M059J (cell line): Measurements from ENCODE around the gene GPR15. TPM values are rescaled to one million over a fixed set of nuclear protein-coding genes. Genes with fewer than 3 reads are reported as not detected.

Experiments used
- DNase-seq: peaks from one replicate; pipeline ENCODE4 v3.0.0-alpha.2; 2012; ENCODE audit warnings: low read depth
- total RNA-seq: library from RNA; depleted of rRNA; stranded (reverse); fragments of >200 nt; shearing (Covaris generic); gene quantifications from 2 replicates; pipeline ENCODE4 v1.2.3, GENCODE V29; 2014

GPR15 gene
- total RNA-seq, 1 experiment from 2014 or later: 41.3 TPM

DNA sequence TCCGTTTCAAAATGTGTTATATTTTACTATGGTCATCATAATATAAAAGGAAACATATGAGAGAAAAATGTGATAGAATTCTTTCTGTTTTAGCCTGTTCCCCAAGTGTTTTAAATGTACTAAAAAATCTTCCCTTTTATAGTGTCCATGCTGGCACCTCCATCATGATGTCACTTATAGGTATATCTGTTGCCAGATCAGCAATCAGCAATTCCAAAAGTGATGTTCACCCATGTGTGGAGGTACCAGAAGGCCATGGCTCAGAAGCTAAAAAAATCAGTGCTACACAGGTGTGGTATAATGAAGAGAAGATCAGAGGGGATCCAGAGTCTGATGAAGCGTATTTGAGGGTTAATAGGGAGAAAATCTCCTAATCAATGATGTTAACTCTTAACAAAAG lies 1.1 kb upstream of the GPR15 start:
- DNase-seq: no peak

- DNase-seq: no peak
Observed at GRCh38 chr3:98532275-98532637, 478 bp downstream of the GPR15 start.

DNA sequence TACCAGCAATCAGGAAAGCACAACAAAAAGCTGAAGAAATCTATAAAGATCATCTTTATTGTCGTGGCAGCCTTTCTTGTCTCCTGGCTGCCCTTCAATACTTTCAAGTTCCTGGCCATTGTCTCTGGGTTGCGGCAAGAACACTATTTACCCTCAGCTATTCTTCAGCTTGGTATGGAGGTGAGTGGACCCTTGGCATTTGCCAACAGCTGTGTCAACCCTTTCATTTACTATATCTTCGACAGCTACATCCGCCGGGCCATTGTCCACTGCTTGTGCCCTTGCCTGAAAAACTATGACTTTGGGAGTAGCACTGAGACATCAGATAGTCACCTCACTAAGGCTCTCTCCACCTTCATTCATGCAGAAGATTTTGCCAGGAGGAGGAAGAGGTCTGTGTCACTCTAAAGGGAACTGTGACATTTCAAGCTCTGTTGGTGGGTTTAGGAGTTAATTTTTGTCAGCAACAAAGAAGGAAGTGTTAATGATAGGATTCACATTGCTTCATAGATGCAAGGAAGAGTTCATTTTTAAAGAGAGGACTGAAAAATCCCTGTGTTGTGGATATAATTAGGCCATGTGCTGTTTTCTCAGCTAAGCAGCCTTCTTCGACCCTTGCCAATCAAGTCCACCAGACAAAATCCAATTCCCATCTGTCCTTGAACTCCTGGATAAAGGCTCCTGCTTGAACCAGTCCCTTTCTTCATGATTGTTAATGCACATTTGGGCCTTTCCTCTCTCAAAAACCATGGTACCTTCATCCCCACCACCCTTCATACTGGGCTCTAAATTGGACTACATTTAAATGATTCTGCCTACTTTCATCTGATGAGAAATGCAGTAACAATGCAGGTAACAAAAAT lies 1.2 kb downstream of the GPR15 start:
- DNase-seq: peak; percentile 58

DNA sequence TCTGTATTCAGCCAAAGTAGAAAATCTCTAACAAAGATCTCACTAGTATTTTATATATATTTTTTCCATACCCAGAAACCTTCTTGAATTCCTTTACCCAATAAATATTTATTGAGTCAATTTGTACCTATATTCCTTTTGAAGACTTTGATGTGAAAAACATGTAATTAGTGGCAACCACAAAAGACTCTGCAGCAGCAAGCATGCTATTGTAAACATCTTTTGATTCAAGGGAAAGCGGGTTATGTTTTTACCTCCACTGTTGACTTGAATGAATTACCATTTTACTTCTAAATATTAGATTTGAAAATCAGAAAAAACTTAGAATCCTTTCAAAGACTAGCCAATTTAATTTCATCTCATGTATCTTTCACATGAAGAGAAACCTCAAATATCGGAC lies 2.4 kb downstream of the GPR15 start:
- DNase-seq: no peak

DNA sequence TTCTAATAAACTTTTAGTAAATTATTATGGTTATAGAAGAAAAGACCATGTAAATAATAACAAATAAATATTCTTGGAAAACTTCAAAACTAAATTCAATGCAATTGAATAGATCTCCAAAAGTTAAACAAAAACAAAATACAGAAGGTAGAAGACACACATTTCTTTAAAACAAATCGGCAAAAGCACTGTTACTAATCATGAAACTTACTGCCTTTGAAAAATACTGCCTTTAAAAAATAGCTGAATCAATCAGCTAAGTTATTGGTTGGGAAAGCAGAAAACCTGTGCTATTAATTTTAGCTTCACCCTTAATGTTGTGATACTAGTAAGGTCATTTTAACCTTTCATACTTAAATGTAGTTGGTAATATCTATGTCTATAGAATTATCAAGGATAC lies 3.0 kb downstream of the GPR15 start:
- DNase-seq: no peak

DNA sequence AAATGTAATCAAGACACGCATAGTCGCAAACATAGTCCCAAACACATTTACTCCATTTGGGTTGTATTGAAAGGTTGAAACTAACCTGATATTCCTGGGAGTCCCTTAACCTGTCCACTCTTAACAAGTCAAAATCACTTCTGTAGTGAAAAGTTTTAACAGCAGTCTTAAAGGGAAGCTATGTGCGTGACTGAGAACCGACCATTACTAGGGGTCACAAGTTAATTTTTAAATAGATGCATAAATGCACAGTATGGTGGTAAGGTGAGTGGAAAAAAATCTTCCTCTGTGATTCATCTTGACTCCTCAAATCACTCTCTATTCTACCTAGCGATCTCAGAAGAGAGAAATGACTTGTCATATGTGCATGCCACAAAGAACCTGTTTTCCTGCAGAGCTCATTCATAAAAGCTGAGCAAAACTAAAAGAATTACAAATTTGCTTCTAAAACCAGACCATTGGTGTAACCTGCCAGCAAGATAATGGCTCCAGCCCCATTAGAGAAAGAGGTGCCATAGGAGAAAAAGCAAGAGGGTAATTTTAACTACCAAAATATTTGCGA lies 4.8 kb downstream of the GPR15 start:
- peak; percentile 85 for DNase-seq

DNA sequence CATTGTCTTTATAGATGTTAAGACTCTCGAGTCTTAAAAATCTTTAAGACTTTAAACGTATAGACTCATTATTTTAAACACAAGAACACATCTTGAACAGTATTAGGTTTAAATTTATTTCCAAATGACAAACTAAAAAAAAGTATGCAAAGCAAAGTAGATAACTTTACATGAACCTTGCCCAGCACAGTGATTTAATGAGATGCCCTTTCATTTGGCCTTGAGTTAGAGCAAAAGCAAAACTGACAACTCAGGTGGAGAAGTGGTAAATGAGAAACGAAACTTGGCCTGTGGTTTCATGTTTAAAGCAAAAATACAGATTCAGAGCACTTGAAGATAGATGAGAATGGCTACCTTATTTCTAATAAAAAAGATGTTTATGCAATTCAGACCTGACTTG lies 8.6 kb downstream of the GPR15 start:
- DNase-seq: peak; percentile 59

GRCh38 chr3:98541695-98542094 lies 9.9 kb downstream of the GPR15 start:
- peak; percentile 76 for DNase-seq

DNA sequence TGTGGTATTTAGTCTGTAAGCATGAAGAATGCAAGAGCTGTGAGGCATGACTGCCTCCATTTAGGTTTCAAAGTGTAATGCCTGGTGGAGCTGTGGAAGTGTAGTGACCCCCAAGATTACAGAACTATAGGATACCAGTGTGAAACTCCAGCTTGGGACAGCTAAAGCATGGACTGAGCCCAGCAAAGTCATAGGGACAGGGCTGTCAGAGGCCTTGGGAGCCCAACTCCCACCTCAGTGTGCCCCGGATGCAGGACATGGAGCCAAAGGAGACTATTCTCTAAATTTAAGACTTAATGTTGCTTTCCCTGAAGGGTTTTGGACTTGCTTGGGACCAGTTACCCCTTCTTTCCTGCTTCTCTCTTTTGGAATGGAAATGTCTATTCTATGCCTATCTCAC lies 10.8 kb downstream of the GPR15 start:
- no peak for DNase-seq

GRCh38 chr3:98545940-98546339 lies 14.2 kb downstream of the GPR15 start:
- peak; percentile 81 for DNase-seq

- no peak for DNase-seq
Observed at GRCh38 chr3:98548544-98548943, 16.8 kb downstream of the GPR15 start.

- no peak for DNase-seq
Observed at GRCh38 chr3:98550833-98551232, 19.1 kb downstream of the GPR15 start.

GRCh38 chr3:98551236-98551635 lies 19.5 kb downstream of the GPR15 start:
- DNase-seq: no peak

GRCh38 chr3:98551754-98552153 lies 20.0 kb downstream of the GPR15 start:
- no peak for DNase-seq

GRCh38 chr3:98552232-98553020 lies 20.6 kb downstream of the GPR15 start:
- DNase-seq: no peak

- DNase-seq: peak; percentile 39
Observed at GRCh38 chr3:98553021-98553563, 21.3 kb downstream of the GPR15 start.

DNA sequence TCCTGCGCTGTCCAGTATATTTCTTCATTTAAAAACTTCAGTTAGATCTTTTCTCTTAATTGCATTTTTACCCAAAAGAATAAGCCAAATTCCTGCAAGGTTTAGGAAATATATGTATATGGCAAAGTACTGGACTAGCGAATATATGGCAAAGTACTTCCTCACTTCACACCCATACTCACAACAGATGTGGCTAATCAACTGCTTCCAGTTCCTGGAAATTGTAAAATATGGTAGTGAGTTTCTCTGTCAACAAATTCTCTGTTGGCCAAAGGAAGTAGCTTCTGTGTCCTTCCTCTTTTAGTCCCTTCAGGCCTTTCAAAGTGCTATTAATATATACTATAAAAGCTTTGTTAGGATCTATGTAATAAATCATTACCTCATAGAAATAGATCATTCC lies 22.0 kb downstream of the GPR15 start:
- DNase-seq: no peak

- no peak for DNase-seq
Observed at GRCh38 chr3:98554580-98554979, 22.8 kb downstream of the GPR15 start.

DNA sequence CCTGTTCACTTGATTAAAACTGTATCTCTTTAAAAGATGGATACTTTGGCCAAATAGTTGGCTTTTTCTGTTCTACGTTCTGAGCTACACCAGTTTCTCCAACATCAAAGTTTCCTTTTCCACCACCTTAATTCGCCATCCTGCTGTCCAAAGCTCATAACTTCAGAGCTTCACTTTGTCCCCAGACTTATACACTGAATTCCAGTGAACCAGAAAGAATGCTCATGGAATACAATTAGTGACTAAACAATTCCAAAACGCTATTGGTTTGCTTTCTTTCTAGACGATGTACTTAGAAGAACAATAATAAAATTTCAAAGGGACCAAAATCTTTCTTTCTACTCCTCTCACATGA lies 23.2 kb downstream of the GPR15 start:
- peak; percentile 90 for DNase-seq

DNA sequence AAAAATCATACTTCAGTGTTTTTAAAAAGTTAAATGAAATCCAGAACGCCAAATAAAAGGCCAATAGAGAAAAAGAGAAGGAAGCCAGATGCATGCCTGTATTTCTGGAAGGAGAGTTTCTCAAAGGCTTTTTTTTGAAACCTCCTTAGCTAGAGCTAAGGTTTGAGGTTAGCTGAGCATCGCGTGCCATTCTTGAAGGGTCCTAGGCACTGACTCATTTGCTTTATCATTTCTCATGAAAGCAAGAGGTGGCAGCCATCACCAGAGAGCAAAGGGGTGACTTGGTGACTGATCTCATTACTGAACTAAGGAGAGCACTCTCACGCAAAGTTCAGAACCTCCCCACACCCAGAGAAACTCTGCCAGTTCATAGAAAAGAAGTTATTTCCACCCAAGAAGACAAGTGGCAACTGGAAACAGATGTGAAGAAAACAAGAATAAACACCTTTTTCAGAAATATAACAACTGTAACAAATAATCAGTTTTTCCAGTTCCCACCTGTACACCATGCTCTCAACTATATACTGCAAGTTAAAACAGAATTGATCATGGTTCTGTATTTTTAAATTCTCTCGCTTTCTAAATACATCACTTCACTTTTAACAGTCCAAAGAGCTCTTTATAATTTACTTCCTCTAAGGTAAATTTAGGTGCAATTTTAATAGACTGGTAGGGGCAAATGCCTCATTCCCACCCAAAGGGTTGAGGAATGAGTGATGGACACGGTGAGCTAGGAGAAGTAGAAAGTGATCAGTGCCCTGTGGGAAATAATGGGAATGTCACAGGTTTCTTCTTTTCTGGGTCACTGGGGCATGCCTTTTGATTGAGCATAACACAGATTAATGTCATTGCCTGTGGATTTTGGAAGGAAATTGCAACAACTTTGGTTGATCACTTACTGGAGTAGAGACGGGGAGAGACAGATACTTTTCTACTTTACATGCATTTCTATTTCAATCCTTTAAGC lies 24.7 kb downstream of the GPR15 start:
- DNase-seq: peak; percentile 99

DNA sequence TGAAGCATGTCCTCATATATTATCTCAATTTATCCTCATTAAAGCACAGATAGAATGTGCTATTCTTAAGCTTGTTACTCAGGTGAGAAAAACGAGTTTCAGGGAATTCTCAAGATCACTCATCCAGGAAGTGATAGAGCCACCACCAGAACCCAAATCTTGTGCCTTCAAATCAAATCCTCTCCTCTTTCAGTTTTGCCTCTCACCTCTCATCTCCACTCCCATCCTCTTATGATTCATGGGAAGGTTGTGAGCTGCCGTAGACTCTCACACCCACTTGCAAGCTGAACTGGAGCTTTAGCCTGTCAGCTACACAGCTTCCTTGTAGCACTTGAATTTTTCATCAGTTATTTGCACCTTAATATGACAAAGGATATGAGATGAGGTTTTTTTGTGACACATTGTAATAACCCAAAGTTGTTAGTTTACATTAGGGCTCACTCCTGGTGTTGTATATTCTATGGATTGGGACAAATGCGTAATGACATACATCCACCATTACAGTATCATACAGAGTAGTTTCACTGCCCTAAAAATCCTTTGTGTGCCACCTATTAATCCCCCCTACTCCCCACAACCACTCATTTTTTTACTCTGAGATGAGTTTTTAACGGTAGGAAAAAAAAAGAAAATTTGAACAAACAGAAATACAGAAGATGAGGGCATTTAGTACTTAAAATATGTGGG lies 25.7 kb downstream of the GPR15 start:
- peak; percentile 90 for DNase-seq
